HuH-7.5 (cell line): ENCODE results near the gene TMEM214.

ENCODE experiments used
- DNase-seq: peaks from one replicate; pipeline ENCODE4 v3.0.0; 2011; ENCODE audit warnings: low spot score

Gene TMEM214, protein sequence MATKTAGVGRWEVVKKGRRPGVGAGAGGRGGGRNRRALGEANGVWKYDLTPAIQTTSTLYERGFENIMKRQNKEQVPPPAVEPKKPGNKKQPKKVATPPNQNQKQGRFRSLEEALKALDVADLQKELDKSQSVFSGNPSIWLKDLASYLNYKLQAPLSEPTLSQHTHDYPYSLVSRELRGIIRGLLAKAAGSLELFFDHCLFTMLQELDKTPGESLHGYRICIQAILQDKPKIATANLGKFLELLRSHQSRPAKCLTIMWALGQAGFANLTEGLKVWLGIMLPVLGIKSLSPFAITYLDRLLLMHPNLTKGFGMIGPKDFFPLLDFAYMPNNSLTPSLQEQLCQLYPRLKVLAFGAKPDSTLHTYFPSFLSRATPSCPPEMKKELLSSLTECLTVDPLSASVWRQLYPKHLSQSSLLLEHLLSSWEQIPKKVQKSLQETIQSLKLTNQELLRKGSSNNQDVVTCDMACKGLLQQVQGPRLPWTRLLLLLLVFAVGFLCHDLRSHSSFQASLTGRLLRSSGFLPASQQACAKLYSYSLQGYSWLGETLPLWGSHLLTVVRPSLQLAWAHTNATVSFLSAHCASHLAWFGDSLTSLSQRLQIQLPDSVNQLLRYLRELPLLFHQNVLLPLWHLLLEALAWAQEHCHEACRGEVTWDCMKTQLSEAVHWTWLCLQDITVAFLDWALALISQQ

DNA sequence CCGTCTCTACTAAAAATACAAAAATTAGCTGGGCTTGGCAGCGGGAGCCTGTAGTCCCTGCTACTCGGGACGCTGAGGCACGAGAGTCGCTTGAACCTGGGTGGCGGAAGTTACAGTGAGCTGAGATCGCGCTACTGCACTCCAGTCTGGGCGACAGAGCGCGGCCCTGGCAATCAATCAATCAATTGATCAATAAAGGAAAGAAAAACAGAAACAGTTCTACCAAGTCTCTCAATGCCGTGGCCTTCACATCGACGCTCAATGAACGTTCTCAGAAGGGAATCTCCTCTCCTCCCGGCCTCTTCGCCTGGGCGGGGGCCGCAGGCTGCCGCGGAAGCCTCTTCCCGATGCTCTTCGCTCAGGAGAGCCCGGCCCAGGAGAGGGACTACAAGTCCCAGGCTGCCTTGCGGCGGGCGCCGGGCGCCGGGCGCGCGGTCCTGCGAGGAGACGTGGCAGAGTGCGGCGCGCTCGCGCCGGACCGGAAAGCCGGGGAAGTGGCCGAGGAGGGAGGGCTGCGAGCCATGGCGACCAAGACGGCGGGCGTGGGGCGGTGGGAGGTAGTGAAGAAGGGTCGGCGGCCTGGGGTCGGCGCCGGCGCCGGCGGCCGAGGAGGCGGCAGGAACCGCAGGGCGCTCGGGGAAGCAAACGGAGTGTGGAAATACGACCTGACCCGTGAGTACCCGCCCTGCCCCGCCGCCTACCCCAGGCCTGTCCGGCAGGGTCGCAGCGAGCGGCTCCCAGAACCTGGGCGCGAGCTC, at the start of gene TMEM214:
Gene TMEM214, plus strand, starts transcription at position 471 of the 758 bp plus-strand sequence. Its CDS starts 51 bp downstream, at position 522.
- peak; percentile 92 for DNase-seq

DNA sequence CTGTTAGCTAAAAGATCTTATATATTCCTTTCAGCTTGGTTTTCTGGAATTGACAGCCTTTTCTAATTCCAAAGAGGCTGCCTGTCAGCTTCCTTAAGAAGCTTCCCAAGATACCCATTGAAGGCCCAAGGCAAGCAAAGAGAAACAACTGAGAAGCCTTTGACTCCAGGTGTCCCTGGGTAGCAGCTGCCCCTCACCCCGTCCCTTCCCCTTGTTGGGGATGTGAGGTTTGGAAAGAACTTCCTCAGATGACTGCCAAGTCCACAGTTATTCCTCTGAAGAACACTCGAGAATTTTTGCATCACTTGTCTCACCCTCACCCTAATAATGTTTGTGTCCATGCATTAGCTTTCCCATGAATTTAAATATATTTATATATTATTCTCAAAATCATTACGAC, 49.0 kb upstream of the TMEM214 start:
- no peak for DNase-seq

DNA sequence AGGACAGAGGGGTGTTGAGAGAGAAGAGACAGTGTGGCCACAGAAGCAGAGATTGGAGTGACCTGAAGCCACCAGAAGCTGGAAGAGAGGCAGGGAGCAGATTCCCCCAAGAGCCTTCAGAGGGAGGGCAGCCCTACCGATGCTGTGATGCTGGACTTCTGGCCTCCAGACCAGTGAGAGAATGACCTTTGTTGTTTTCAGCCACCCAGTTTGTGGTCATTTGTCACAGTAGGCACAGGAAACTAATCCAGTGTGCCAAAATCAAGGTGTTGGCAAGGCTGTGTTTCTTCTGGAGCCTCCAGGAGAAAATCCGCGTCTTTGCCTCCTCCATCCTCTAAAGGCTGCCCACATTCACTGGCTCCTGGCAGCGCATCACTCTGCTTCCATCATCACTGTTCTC, 47.0 kb upstream of the TMEM214 start:
- DNase-seq = no peak

DNA sequence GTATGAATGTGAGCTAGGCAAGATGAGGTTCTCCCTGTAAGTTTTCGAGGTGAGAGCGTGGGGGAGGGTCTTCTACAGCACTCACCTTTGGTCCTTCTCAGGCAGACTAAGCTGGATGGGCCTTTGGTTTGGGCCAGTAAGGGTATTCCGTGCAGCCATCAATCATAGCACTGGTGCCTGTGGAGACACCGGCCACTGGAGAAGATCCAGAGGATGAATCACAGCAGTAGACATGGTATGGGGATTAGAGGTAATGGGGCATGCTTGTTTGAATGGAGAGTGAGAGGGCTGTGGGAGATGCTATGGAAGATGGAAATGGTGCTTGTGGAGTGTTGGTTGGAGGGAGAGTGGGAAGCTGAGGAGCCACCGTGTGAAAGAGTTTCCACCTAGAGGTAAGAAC, 46.2 kb upstream of the TMEM214 start:
- no peak for DNase-seq

DNA sequence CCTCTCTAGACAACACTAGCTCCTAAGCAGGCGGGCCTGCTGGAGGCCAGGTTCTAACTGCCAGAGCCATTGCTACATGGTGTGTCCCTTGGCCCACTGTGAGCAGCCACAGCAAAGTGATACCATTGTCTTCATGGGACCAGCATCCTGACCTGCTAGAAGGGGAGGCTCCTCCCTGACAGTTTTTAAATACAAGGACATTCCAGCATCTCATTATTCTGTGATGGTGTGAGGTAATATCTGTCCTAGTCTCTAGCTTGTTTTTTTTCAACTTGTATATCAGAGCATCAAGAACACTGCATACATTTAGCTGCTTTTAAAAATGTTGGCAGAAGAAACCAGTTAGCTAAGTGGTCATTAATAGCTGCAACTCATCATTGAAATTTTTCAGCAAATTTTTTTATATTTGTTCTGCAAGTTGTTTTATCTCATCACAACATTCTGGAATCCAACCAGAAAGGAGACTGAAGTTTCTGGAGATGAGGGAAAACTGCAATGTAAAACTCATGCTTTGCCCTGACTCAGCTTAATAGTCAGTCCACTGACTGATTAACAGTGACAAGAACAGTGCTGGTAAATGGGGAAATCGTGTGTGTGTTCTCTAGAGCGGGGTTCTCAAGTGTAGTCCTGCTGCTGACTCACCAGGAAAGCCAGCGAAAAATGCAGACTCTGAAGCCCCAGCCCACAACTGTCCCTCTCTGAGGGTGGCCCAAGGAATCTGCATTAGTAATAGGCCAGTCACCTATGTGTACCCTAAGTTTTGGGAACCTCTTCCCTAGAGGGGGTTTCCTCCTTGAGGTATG, 44.5 kb upstream of the TMEM214 start:
- DNase-seq = no peak

DNA sequence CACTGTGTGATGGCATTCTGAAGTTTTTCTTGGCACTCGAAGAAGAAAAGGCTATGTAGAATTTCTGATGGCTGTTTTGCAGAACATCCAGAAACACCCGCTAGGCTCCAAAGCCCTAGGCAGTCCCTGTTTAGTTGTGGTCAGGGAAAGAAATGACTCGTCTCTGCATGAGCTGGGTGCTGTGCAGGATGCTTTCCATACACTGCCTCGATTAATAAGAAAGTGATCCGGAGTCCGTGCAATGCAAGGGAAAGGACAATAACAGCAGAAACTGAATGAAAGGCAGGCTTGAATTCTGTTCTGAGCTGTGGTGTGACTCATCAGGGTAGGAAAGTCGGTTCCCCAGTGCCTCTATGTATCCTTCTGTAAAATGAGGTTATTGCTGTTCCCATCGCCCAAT, 43.6 kb upstream of the TMEM214 start:
- DNase-seq = no peak

DNA sequence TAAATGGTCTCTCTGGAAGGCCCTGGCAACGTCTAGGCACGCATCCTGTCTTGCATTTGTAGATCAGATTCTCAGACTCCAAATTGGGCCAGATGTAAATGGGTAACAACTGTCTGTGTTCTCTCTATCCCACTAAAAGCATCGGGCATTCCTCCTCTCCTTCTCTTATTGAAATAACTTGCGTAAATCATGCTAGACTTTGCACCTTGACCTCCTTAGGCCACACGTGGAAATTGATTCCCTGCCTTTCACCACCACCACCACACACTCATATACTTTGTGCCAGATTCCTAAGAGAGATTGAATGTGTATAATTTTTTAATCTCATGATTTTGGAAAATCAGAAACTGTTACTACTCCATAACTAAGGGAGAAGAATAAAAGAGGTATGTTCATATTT, 41.0 kb upstream of the TMEM214 start:
- no peak for DNase-seq

DNA sequence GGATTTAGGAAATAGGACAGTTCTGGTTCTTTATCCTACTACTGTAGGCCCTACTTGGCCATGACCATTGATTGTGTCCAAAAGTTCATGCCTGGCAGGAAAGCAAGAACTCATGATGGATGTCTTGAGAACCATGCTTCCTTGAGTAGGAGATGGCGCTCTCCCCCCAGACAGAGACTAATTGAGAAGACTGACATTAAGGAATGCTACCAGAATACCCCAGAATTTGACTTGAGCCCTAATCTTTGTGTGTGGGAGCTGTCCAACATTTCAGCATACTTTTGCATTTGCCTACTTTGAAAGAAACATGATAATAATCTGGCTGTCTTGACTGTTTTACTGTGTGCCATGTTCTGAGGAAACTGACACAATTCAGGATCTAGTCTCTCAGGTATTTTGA, 39.0 kb upstream of the TMEM214 start:
- DNase-seq = no peak

DNA sequence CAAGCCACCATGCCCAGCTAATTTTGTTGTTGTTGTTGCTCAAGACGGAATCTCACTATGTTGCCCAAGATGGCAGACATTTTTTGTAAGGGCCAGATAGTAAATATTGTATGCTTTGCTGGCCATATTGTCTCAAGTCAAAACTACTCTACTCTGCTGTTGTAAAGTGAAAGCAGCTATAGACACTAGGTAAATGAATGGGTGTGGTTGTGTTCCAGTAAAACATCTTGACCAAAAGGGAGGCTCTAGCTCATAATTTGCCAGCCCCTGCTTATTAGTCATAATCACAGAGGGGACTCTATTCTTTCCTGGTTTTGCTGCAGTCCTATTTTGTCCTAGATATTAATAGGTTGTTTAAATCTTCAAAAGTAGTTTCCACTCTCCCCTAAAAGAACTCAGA, 37.8 kb upstream of the TMEM214 start:
- no peak for DNase-seq

DNA sequence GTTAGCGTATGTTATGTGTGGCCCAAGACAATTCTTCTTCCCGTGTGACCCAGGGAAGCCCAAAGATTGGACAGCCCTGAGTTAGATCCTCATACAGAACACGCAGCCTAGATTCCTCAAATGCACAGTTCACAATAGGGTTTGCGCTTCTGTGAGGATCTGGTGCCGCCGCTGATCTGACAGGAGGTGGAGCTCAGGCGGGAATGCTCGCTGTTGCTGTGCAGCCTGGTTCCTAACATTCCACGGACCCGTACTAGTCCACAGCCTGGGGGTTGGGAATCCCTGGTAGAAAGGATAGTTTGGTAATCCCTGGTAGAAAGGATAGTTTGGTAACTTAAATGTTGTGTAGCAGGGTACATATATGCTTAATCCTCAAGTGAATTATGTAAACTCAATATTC, 35.4 kb upstream of the TMEM214 start:
- DNase-seq = no peak

DNA sequence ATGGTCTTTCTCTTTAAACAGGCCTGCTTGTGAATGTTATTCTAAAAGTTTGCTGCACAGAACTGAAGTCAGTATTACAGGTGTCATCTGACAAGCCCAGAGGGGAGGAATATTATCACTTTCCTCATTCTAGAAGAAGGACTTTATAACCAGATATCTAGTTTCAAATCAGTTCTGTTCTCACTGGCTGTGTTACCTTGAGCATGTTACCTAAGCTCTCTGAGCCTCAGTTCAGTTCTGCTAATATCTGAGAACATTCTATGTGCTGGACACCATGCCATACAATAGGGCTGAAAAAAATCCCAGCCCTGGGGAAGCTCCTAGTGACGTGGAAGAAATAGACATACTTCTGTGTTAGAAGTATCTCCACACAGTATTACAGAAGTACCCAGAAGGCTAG, 34.4 kb upstream of the TMEM214 start:
- no peak for DNase-seq

DNA sequence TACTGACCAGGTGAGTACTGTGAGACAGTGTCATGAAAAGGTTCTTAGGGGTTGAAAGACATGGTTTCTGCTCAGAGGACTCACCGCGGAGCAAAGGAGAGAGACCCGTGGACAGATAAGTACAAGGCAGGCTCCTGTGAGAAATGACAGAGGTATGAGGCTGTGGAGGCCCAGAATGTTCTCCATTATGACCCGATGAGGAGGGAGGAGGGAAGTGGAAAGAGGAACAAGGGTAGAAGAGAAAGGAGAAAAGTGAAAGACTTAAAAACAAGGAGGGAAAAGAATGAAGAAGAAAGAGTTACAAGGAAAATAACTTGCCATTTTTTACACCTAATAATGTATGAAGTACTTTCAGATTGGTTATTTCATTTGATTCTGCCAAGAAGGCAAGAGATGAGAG, 32.5 kb upstream of the TMEM214 start:
- no peak for DNase-seq

DNA sequence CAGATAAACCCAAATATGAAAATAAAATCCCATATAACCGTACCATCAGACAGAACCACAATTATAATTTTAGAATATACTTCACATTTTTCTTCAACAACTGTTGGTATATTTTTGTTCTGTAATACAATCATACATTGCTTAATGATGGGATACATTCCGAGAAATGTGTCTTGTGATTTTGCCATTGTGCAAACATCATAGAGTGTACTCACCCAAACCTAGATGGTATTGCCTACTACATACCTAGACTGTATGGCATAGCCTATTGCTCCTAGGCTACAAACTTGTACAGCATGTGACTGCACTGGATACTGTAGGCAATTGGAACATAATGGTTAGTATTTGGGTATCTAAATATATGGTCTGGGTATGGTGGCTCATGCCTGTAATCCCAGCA, 31.8 kb upstream of the TMEM214 start:
- DNase-seq = no peak

DNA sequence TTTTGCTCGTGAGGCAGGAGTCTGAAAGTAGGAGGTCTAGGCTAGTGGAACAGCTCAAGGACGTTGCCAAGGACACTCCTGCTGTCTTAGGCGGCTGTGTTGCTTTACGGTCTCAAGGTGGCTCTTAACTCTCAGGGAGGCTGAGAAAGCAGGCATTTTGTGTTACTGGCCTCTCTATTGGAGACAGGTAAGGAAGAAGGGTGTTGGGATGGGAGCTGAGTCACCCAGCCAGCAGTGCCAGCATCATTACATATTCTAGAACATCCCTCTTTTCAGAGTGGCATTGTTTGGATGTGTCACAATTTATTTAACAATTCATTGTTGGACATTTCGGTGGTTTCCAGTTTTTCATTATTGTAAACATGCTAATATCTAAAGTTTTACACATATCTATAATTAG, 30.8 kb upstream of the TMEM214 start:
- DNase-seq = no peak

DNA sequence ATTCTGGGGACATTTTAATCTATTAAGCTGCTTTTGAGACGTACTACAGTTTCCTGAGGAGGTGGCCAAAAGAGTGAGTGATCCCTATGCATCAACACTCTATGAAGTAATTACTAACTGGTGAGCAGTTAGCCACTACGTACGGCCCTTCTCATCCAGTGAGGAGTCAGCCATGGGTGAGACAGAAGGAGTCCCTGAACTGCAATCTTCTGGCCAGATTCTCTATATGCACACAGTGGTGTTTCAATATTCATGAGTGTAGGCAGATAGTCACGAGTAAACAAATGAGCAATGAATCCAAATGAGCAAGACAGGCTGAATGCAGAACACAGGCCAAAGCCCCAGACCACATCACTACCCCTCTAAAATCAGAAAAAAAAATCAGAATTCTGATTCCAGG, 29.8 kb upstream of the TMEM214 start:
- no peak for DNase-seq

DNA sequence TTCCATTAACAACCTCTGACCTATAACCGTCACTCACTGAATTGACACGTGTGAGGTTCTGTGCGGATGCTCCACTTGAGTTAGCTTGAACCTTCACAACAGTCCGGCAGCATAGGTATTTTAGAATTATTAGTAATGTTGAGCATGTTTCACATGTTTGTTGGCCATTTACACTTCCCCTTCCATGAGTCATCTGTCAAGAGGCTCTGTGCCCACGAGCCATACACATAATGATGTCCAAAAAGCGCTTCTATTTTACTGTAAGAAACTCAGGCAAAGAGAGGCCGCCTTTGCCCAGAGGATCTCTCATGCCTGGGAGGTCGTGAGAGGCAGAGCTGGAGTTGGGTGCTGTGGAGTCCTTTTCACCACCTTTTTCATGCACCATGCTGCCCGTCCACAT, 28.9 kb upstream of the TMEM214 start:
- DNase-seq = no peak

DNA sequence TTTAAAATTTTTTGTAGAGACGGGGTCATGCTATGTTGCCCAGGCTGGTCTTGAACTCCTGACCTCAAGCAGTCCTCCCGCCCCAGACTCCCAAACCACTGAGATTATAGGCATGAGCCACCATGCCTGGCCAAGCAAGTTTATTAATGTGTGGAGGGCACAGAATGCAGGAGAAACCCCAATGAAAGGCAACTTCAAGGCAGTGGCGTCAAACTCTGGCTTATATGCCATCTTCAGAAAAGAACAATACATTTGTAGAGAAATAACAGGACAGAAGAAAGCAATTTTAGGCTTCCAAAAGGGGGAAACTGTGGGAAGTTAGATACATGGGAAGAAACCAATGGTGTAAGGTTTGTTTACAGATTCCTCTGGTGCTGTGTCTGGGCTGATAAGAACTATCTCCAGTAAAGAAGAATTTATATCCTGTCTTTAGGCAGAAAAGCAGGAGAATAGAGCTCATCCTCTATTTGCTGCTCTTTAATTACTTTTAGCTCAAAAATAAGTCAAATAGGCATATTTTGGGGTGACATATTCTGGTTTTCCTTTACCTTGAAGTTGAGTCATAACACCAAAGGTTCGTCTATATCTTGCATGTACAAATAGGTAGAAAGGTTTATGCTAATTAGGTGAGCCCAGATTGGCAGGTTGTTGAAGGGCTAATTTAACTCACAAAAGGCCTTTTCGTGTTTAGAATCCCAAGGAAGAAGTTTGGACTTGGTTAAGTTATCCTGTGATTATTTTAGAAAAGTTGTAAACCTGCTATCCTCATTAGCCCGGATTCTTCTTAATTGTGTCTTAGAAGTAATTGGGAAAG, 26.0 kb upstream of the TMEM214 start:
- DNase-seq = no peak

DNA sequence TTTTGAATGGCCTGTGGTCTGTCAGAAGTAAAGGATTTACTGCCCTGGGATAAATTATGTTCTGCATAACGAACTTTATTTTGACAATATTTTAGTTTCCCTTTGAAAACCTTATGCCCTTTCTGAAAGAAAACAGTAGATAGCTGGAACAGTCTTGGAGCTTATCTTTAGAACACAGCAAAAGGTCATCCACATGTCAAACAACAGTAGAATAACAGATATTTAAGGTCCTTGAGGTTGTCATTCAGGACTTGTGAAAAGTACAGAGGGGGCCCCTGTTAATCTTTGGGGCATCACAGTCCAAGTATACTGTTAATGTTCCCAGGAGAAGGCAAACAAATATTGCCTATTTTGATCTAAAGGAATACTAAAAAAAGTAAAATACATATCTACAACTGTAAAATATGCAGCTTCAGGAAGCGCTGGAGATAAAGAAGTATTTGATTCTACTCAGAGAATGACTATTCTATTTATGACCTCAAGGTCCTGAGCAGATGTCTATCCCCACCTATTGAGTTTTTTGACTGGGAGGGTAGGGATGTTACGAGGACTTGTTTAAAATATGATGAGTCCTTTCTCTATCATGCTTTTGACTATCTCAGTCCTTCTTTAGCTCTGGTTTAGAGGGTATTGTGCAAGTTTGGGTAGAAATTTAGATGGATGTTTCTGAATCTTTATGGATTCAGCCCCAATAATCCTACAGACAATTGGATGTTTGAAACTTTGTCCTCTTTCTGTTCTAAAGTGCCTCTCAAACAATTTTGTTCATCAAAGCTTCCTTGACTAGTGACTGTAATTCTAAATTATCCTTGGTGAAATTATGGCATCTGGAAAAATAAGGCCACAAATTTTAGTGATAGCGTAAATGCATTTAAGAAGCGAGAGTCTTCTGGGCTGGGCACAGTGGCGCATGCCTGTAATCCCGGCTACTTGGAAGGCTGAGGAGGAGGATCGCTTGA, 25.1 kb upstream of the TMEM214 start:
- DNase-seq = no peak

DNA sequence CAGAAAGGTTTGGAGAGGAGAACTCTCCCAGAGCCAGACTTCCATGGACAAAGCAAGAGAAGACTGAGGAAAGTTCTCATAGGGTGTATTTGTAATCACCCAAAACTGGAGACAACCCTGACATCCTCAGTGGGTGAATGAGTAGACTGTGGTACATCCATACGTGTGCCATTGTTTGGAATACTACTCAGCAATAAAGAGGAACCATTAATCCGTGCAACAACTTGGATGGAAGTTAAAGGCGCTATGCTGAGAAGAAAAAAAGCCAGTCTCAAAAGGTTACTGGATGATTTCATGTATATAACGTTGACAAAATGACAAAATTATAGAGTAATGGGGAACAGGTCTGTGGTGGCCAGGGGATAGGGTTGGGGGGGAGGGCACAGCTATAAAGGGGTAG, 24.1 kb upstream of the TMEM214 start:
- DNase-seq = no peak

DNA sequence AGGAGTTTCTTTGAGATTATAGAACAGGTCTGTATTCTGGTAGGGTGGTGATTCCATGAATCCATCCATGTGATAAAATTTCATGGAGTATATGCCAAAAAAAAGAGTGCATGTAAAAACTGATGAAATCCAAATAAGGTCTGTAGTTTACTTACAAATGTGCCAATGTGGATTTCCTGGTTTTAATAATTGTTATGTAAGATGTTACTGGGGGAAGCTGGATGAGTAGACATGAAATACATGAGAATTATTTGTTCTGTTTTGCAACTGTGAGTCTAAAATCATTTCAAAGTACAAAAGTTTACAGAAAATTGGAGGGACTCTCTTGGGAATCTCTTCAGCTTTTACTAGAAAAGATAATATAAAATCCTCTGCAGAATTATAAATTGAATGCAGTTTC, 23.7 kb upstream of the TMEM214 start:
- DNase-seq = no peak
